OCI-M1 (cell line): Measurements from ENCODE around the gene ZBTB40.

Experiments used
- DNase-seq: peaks from one replicate; lab custom pipeline; 2025; lab: John Stamatoyannopoulos, UW

ZBTB40 gene

DNA sequence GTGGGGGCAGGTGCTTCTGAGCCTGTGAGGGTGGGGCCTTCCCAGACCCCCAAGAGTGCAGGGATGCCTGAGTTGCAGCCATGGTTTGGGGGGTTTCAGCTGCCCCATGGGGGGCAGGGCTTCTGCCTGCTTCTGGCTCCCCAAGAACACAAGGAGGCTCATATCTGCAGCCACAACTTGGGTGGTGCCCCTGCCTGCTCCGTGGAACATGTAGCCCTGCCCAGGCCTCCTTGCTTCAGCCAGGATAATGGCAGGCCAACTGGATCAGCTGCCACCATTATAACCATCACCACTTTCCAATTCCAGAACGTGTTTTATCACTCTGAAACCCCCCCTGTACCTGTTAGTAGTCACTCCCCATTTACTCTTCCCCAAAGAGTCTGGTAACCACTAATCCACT lies 14.0 kb downstream of the ZBTB40 start:
- DNase-seq = no peak

- no peak for DNase-seq
These were observed 18.6 kb downstream of the ZBTB40 start for GRCh38 chr1:22470227-22470626.

- no peak for DNase-seq
These were observed 19.4 kb downstream of the ZBTB40 start for GRCh38 chr1:22471078-22471477.

GRCh38 chr1:22471610-22472009 lies 20.0 kb downstream of the ZBTB40 start:
- no peak for DNase-seq

DNA sequence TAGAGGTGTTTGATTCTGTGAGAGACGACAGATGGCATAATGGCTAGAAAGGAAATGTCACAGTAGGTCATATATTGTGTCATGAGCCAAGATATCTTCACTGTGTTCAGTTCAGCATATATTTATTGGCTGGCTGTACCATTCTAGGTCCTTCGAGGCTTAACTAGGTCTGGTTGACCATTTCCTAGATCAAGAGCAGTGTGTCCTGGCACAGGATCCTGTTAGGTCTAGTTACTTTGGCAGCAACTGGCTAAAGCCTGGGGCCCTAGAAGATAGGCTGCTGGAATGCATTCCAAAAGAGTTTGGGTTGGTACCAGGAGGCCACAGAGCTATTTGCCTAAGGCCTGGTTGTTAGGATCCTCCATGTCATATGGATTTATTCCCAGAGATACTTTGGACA lies 20.9 kb downstream of the ZBTB40 start:
- DNase-seq = no peak

GRCh38 chr1:22473952-22474351 lies 22.3 kb downstream of the ZBTB40 start:
- DNase-seq = no peak

GRCh38 chr1:22476566-22476965 lies 24.9 kb downstream of the ZBTB40 start:
- DNase-seq = no peak

DNA sequence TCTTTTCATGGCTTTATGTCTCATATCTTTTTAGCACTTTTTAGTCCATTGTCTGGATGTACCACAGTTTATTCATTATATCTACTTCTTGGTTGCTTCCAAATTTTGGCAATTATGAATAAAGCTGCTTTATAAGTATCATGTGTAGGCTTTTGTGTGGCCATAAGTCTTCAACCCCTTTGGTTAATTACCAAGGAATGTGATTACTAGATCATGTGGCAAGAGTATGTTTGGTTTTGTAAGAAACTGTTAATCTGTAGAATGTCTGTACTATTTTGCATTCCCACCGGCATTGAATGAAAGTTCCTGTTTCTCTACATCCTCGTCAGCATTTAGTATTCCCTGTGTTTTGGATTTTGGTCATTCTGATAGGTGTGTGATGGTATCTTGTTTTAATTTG lies 31.5 kb downstream of the ZBTB40 start:
- no peak for DNase-seq

- DNase-seq = peak; percentile 49
These were observed 33.2 kb downstream of the ZBTB40 start for GRCh38 chr1:22484706-22485345.

DNA sequence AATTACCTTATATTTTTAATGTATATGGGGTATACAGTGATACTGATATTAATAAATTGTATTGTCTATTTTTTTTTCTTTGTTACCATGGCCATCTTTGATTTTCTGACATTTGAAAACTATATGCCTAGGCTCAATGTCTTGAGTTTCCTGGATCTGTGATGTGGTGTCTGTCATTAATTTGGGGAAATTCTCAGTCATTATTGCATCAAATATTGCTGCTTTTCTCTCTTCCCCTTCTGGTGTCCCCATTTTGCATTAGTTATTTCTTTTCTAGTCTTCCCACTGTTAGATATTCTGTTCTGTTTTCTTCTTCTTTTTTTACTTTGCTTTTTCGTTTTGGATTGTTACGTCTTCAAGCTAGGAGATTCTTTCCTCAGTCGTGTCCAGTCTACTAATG lies 33.8 kb downstream of the ZBTB40 start:
- DNase-seq = no peak

DNA sequence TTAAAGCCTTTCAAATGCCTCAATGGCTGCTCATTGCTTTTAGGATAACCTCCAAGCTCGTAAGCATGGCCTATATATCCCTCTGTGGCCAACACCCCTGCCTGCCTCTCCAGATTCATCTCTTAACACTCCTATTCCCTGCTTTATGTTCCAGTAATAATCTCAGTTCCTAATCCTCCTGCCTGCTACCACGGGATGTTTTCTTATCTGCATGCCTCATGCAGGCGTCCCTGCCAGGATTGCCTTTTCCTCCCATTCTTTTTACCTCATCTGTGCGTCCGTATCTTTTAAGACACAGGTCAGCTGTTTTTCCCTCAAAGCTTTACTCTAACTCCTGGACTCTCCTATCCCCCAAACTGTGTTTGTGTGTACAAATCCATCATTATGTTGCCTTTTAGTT lies 36.1 kb downstream of the ZBTB40 start:
- DNase-seq = no peak

GRCh38 chr1:22488319-22488718 lies 36.7 kb downstream of the ZBTB40 start:
- no peak for DNase-seq

DNA sequence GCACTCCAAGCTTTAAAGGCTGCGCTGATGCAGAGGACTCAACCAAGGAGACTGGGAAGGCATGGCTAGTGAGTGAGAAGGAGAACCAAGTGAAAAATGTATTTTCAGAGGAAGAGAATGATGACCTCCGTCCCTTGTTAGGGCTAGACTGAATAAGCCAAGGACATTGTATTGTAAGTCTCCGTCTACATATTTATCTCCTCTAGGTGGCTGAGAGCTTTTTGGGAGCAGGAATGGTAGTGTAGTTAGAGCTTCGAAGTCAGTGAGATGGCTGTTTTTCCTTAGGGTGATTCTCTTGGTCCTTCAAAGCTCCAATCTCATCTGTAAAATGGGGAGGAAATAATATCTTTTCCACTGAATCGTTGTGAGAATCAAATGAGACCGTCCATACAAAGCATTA lies 37.6 kb downstream of the ZBTB40 start:
- DNase-seq = no peak

DNA sequence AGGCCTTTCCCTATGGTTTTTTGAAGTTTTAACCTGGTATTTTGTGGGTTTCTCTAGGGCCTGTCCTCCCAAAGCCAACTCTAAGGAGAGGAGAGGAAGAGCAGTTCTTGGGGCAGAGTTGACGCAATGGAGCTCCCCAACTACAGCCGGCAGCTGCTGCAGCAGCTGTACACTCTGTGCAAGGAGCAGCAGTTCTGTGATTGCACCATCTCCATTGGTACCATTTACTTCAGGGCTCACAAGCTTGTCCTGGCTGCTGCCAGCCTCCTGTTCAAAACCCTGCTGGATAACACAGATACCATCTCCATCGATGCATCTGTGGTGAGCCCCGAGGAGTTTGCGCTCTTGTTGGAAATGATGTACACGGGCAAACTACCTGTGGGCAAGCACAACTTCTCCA lies 38.2 kb downstream of the ZBTB40 start:
- DNase-seq = no peak

GRCh38 chr1:22490309-22490708 lies 38.7 kb downstream of the ZBTB40 start:
- no peak for DNase-seq

DNA sequence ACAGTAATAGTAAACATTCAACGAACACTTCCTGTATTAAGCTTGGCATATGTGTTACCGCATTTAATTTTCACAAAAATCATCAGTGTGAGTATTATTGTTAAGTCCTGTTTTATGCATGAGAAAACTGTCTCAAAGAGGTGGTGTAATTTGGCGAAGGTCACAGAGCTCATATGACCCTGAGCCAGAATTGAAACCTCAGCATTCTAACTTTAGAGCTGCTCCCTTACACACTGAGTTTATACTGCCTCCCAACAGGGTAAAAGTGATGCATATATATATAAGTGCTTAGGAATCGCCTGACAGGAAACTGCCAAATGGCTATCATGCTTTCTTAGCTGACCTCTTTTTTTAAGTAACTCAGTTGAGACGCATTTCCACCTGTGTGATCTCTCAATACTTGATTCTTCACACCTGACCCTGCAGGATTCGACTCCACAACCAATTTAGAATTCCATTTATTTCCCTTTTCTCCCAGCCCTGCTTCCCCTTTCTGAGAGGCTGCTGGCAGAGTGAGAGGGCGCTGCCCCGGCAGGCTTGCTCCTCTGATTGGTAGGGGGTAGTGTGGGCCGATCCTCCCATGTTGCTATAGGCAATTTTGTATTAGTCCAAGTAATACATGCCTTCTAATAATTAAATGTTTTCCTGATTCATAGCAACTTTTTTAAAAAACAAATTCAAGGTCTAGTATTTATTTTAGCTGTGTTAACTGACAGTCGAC lies 40.5 kb downstream of the ZBTB40 start:
- no peak for DNase-seq

DNA sequence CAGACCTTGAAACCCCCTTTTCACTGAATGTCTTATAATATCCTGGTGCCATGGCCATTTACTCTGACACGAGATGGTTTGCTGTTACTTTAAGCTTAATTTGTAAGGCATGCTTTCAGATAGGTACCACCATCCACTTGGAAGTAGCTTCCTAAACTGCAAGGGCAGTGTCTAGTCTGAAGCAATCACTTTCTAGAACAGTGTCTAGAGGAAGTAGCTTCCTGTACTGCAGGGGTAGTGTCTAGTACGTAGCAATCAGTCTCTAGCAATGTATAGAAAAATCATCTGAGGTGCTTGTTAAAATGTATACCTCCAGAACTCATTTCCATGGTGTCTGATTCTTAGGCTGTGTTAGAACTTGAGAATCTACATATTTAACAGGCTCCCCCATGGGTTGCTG lies 42.5 kb downstream of the ZBTB40 start:
- no peak for DNase-seq

DNA sequence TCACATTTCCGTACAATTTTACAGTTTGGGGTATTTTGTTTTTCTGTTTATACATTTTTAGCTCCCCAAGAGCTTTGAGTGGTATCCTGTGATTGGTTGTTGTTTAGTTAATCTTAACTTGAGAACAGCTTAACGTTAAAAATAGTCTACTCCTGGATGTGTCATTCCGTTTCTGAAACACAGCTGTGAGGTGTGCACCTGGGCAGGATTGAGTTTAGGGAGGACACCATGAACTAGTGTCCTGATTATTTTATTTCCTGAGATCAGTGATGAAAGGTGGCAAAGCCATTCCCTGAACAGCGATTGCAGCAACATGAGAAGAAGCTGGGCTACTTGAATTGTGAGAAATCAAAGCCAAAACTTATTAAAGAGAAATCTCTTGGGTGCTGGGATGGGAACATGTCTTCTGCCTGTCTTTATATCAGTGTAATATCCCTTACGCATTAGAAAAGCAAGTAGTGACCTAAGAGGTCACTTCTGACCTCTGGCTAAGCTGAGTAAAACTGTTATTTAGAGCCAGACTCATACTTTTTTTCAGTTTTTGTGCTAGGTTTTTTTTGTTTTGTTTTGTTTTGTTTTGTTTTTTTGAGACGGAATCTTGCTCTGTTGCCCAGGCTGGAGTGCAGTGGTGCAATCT lies 43.4 kb downstream of the ZBTB40 start:
- DNase-seq = no peak

- DNase-seq = no peak
These were observed 45.0 kb downstream of the ZBTB40 start for GRCh38 chr1:22496536-22497160.

GRCh38 chr1:22498463-22498862 lies 46.8 kb downstream of the ZBTB40 start:
- DNase-seq = no peak

DNA sequence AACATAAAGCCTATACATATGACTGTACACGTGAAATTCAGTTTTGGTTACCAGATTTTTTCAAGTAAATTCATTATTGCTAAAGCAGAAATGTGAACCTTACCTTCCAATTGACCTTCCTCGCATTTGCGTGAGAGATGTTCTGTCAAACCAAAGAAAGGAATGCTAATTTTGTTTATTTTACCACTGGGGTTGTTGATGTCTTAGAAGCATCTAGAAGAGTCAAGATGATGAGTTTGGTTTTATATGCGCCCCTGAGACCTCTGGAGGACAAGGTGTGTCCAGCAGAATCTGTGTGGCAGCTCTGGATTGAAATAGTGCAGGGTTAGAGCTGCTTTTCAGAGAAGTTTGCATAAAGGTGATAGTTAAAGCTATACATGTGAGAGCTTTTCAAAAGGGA lies 48.4 kb downstream of the ZBTB40 start:
- DNase-seq = no peak

GRCh38 chr1:22500471-22500870 lies 48.8 kb downstream of the ZBTB40 start:
- DNase-seq = no peak

- DNase-seq = no peak
These were observed 50.6 kb downstream of the ZBTB40 start for GRCh38 chr1:22502202-22502601.
